ENCODE measurements around the gene HPDL. TPM values are rescaled to one million over a fixed set of nuclear protein-coding genes. Genes with fewer than 3 reads are reported as not detected.

HPDL gene
- total and polyA plus RNA-seq, 2 of the 4 experiments (the other 2 are of a cell fraction), result 0.54 to 1.1 TPM

- TF ChIP-seq CEBPB (IDR thresholded peaks at IDR 0.05; ENCODE audit: low read depth, low read length) (no peak), RFX5 (IDR thresholded peaks at IDR 0.05; ENCODE audit: low read depth, low read length) (no peak)
Measured at GRCh38 chr1:45304311-45305081, 22.2 kb upstream of the HPDL start (continued).

- ATAC-seq (ENCODE audit: low read depth), result no peak
Measured at GRCh38 chr1:45305231-45305630, 21.5 kb upstream of the HPDL start.

More at GRCh38 chr1:45305231-45305630, 21.5 kb upstream of the HPDL start:
- no peaks in the 10 kb centered on the region for H3K9me3 ChIP-seq (ENCODE audit: control insufficient read depth, insufficient read depth, low read length)
- WGBS, 2 experiments (ENCODE audit: extremely low coverage in 2 of 2, insufficient read length in 1 of 2), result 88% methylated on average over 5 of the region's 10 CpGs; no CpG with 5 or more reads in 1 of the 2 experiments
- ChIA-PET POLR2A (ENCODE audit: unreplicated experiment) (no interaction called here), CTCF (no interaction called here)
- TF ChIP-seq CHD1 (IDR thresholded peaks at IDR 0.05; ENCODE audit: low read depth, low read length) (no peak), RFX5 (IDR thresholded peaks at IDR 0.05; ENCODE audit: low read depth, low read length) (no peak), MAFK (IDR thresholded peaks at IDR 0.05; ENCODE audit: low read depth, low read length) (no peak), ELK1 (IDR thresholded peaks at IDR 0.05; ENCODE audit: borderline replicate concordance, low read depth, low read length) (no peak), POLR2A (IDR thresholded peaks at IDR 0.05; ENCODE audit: low read depth, low read length) (no peak), MXI1 (IDR thresholded peaks at IDR 0.05; ENCODE audit: borderline replicate concordance, low read depth, low read length) (no peak), BHLHE40 (IDR thresholded peaks at IDR 0.05; ENCODE audit: low read depth, low read length) (no peak), CTCF (conservative IDR thresholded peaks at IDR 0.05; ENCODE audit: low read depth, low read length) (no peak), USF2 (IDR thresholded peaks at IDR 0.05; ENCODE audit: low read depth, low read length) (no peak), MAZ (IDR thresholded peaks at IDR 0.05; ENCODE audit: borderline replicate concordance, low read depth, low read length) (no peak)
- H3K79me1 ChIP-seq (ENCODE audit: low read depth in 1 of 2, low read length in 2 of 2), result peaks cover 0 to 11% of the 10 kb centered on the region in 2 experiments; a peak in 2 of 4 replicates
- no peak overlapping the region for H2BK15ac ChIP-seq (ENCODE audit: low read depth, low read length)
- H3K4ac ChIP-seq (ENCODE audit: low read depth, low read length), result no peak overlapping the region
- no TSS peak for BruUV-seq (replicated peaks)
- no peak overlapping the region for H3K27ac ChIP-seq (ENCODE audit: insufficient read depth, low read length)
- no peaks in the 10 kb centered on the region for H4K20me1 ChIP-seq (ENCODE audit: insufficient read depth, low read length)
- intact Hi-C loops (cut with micrococcal nuclease) (loop anchor here (10.0 kb wide), 1 partner anchor 500 kb away; the partner anchor contains the start of genes BTBD19, DYNLT4 and PLK3), in situ Hi-C loops (cut with MboI; ENCODE audit: low sequenced_read_pairs) (loop anchor here (10.0 kb wide), 1 partner anchor 470 kb away; no protein-coding TSS in a partner anchor), dilution Hi-C loops (cut with HindIII; ENCODE audit: low sequenced_read_pairs, unreplicated experiment) (no loop called here)
- no peak overlapping the region; a peak in 1 of 4 replicates for H4K8ac ChIP-seq (ENCODE audit: low read depth in 2 of 2, low read length in 2 of 2)
- no peak overlapping the region for H3K9ac ChIP-seq (ENCODE audit: low read depth, low read length)
- no peak overlapping the region for H4K91ac ChIP-seq (ENCODE audit: insufficient read depth, low read depth, low read length)
- H3K23ac ChIP-seq (ENCODE audit: low read depth, low read length), result no peak overlapping the region
- H3K18ac ChIP-seq (ENCODE audit: low read depth, low read length), result no peak overlapping the region
- no peaks in the 10 kb centered on the region for H3K36me3 ChIP-seq (ENCODE audit: control insufficient read depth, insufficient read depth, low read length)
- H2BK5ac ChIP-seq (ENCODE audit: low read depth, low read length, poor library complexity, severe bottlenecking), result no peak overlapping the region
- no peak overlapping the region for H2BK20ac ChIP-seq (ENCODE audit: low read depth, low read length)
- H3K14ac ChIP-seq (replicated peaks; ENCODE audit: low read depth, low read length), result no peak overlapping the region
- no peaks in the 10 kb centered on the region for H3K27me3 ChIP-seq (ENCODE audit: control insufficient read depth, insufficient read depth, low read length)
- H4K5ac ChIP-seq (ENCODE audit: low read depth, low read length), result no peak overlapping the region
- H2AFZ ChIP-seq (replicated peaks; ENCODE audit: low read length, poor library complexity), result no peak overlapping the region
- H3K4me2 ChIP-seq (ENCODE audit: low read depth, low read length), result no peak overlapping the region
- no peaks in the 10 kb centered on the region for H3K9me1 ChIP-seq (ENCODE audit: insufficient read depth, low read length)
- H2AK5ac ChIP-seq (ENCODE audit: low read depth, low read length), result no peak overlapping the region
- peaks cover 4% of the 10 kb centered on the region; the same call in 1 of the 2 replicates for H3K4me1 ChIP-seq (ENCODE audit: control insufficient read depth, insufficient read depth, low read length)
- no peak overlapping the region for H2BK120ac ChIP-seq (ENCODE audit: low read depth, low read length)
- H2AK9ac ChIP-seq (replicated peaks; ENCODE audit: low read depth, low read length, poor library complexity), result no peak overlapping the region
- no peak for DNase-seq
- no peak overlapping the region for H3K4me3 ChIP-seq (ENCODE audit: insufficient read depth, low read depth, low read length)
- no peak overlapping the region for H3K56ac ChIP-seq (ENCODE audit: extremely low read depth, insufficient read depth, low read length)

Data from IMR-90 (cell line).